DMS 273 (cell line): ENCODE measurements around the gene WBP2NL.

Source experiments
- DNase-seq: peaks from one replicate; lab custom pipeline; 2025; ENCODE audit not compliant: unreplicated experiment; lab: John Stamatoyannopoulos, UW

Gene WBP2NL

GRCh38 chr22:41978732-41979131, 19.9 kb upstream of the WBP2NL start:
- DNase-seq, result no peak

DNA sequence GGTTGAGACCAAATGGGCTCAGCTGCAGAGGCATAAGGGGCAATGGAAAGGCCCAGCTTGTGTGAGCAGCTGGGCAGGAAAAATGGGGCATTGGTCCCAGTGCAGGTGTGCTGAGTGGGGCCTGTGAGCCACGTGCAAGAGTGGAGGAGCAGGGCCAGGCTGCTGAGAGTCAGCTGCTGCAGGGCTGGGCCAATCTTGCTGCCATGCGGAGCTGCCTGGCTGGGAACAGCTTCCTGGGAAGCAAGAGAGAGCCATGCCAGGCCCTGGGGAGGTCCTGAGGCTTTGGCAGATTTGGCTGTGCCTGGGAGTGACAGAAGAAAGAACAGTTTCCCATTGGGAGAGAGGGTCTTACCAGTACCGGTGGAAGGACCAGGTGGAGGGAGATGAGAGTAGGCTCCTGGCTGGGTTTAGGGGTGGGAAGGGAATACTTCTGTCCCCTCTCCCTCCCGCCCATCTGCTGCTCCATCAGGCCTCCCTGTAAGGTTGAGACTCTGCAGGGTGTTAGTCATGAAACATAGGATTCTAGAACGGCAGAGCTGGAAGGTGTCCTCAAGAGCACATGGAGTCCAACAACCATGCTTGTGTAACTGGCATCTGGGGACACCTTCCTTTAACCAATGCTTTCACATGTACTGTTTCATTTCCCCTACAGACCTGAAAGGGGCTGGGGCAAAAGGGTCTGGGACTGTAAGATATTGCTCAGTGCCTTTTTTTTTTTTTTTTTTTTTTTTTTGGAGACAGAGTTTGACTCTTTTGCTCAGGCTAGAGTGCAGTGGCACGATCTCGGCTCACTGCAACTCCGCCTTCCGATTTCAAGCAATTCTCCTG, 19.0 kb upstream of the WBP2NL start:
- DNase-seq, result peak; percentile 77

GRCh38 chr22:41982865-41983264, 15.7 kb upstream of the WBP2NL start:
- no peak for DNase-seq

- no peak for DNase-seq
Observed at GRCh38 chr22:41983513-41984405, 14.8 kb upstream of the WBP2NL start.

- DNase-seq, result no peak
Observed at GRCh38 chr22:41987276-41987675, 11.3 kb upstream of the WBP2NL start.

DNA sequence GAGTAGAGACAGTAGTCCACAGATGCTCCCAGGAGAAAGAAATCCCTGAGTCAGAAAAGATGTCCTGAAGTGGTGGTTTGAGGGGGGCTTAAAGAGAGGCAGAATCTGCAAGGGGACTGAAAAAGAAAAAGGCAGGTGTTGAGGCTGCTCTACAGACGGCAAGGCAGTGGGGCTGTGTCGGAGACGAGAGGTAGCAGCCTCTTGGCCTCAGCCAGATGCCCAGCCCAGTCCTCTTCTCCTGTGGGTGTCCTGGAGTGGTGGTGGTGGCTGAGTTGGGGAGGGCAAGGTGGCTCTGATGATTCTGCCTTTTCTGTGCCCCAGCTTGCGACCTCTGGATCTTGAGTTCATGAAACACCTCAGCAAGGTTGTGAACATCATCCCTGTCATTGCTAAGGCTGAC, 9.3 kb upstream of the WBP2NL start:
- no peak for DNase-seq

GRCh38 chr22:41991111-41991510, 7.5 kb upstream of the WBP2NL start:
- no peak for DNase-seq

GRCh38 chr22:41992496-41992895, 6.1 kb upstream of the WBP2NL start:
- DNase-seq, result no peak

DNA sequence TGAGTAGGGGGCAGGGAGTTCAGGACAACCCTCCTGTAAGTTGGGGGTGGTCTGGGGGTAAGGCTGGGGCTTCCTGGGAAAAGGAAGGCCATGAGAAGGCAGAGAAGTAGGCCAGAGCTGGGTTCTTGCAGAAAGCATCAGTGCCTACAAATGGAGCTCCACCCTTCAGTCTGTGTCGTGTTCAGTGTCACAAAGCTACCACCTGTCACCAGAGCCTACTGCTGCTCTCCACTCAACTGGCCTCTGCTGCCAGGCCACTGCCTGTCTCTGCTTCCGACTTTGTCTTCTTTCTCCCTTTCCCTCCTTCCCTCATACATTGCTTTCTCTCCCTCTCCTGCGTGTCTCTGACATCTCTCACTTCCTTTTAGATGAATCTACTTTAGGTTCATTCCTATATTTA, 3.4 kb upstream of the WBP2NL start:
- DNase-seq, result no peak

DNA sequence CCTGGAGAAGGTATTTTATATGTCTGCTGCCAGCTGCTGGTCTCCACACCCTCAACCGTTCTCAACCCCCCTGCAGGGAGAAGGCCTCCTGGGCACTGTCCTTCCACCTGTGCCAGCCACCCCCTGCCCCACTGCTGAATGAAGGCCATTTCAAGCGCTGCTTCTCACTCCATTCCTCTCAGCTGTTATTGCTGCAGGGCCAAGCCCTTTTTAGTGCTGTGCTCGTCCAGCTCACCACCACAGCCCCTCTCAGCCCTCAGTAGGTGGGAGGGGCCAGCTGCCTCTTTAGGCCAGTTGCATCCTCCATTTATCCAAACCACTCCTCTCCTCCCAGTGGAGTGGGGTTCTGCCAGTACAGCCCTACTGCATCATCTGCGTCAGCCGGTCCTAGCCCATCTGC, 1.8 kb upstream of the WBP2NL start:
- no peak for DNase-seq

DNA sequence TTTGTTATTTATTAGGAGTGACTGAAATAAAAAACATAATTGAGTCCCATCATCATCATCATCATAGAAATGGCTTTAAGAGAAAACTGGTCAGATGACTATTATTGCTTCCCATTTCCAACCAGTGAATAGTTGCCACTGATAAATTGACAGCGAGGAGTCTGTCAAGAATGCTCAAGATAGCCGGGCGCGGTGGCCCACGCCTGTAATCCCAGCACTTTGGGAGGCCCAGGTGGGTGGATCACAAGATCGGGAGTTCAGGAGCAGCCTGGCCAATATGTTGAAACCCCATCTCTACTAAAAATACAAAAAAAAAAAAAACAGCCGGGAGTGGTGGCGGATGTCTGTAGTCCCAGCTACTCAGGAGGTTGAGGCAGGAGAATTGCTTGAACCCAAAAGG, 1.9 kb downstream of the WBP2NL start:
- no peak for DNase-seq

DNA sequence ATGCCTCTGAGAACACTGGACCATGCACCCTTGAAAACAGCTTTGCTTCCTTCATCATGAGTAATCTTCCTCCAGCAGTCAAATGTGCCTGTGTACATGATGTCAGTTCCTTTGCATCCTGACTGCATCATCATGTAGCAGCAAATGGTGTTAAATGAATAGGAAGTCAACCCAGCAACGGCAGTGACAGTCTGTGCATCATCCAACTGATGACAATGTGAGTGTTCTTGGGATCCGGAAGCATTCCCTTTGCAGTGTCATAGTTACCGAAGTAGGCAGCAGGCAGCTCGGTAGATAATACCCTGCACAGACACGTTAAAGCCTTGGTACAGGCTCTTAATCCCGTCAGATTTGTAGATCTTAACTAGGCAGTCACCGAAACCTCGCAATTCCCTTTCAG, 2.5 kb downstream of the WBP2NL start:
- DNase-seq, result no peak

- no peak for DNase-seq
Observed at GRCh38 chr22:42001706-42002105, 3.1 kb downstream of the WBP2NL start.

- no peak for DNase-seq
Observed at GRCh38 chr22:42007922-42008321, 9.3 kb downstream of the WBP2NL start.

DNA sequence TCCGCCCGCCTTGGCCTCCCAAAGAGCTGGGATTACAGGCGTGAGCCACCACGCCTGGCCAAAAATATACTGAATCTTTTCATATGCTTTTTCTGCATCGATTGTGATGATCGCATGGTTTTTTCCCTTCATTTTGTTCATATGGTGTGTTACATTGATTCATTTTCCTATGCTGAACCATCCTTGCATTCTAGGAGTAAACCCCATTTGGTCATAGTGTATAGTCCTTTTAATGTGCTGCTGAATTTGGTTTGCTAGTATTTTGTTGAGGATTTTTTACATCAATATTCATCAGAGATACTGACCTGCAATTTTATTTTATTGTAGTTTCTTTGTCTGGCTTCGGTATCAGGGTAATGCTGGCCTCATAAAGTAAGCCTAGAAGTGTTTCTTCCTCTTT, 12.2 kb downstream of the WBP2NL start:
- DNase-seq, result no peak

DNA sequence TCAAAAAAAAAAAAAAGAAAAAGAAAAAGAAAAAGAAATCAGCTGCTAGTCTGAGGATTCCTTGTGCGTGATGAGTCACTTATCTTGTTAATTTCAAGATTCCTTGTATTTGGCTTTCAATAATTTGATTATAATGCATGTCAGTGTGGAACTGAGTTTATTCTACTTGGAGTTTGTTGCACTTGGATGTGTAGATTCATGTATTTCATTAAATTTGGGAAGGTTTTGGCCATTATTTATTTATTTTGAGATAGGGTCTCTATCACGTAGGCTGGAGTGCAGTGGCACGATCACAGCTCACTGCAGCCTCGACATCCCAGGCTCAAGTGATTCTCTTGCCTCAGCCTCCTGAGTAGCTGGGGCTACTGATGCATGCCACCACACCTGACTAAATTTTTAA, 14.8 kb downstream of the WBP2NL start:
- DNase-seq, result no peak

DNA sequence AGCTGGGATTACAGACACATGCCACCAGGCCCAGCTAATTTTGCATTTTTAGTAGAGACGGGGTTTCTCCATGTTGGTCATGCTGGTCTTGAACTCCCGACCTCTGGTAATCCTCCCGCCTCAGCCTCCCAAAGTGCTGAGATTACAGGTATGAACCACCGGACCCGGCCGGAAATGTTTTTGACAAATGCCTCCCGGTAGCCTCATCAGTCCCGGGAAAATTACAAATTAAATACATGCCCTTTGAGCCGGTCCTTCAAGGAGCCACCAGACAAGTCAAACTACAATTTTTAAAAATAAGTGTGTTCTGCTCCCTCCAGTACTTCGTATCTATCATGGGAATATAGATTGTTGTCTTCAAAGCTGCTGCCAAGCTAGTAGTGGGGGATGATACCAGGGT, 17.5 kb downstream of the WBP2NL start:
- no peak for DNase-seq

GRCh38 chr22:42018224-42018623, 19.6 kb downstream of the WBP2NL start:
- DNase-seq, result no peak

GRCh38 chr22:42021571-42021970, 23.0 kb downstream of the WBP2NL start:
- DNase-seq, result no peak

GRCh38 chr22:42022162-42022847, 23.7 kb downstream of the WBP2NL start:
- no peak for DNase-seq

- no peak for DNase-seq
Observed at GRCh38 chr22:42025421-42025820, 26.8 kb downstream of the WBP2NL start.

DNA sequence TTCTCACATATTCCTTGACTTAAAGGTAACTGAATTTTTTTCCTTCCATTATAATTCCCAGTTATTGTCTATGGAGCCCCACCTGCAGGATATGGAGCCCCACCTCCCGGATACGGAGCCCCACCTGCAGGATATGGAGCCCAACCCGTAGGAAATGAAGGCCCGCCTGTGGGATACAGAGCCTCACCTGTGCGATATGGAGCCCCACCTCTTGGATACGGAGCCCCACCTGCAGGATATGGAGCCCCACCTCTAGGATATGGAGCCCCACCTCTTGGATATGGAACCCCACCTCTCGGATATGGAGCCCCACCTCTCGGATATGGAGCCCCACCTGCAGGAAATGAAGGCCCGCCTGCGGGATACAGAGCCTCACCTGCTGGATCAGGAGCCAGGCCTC, 28.1 kb downstream of the WBP2NL start:
- no peak for DNase-seq
